Thyroid gland (tissue), 4 donors: ENCODE data around the gene SLC25A33.

Source experiments
- POLR2A ChIP-seq, 2 donors: fragments of 450-650 bp; IDR thresholded peaks; one replicate each; pipeline ENCODE4 v1.6.1; 2017; ENCODE audit warnings: antibody characterized with exemption in 2 of 2, mild to moderate bottlenecking in 2 of 2, moderate library complexity in 1 of 2
- TF ChIP-seq, protein P1 (sequence below), 6 experiments: fragments of 200-600 bp in 3 of 6; fragments of 450-650 bp in 3 of 6; sonication (generic) in 3 of 6; IDR thresholded peaks; one replicate each; pipeline ENCODE4 v1.5.1; 2016 to 2019; ENCODE audit warnings: antibody characterized with exemption in 6 of 6, mild to moderate bottlenecking in 2 of 6, inconsistent platforms in 1 of 6, moderate library complexity in 1 of 6

DNA sequence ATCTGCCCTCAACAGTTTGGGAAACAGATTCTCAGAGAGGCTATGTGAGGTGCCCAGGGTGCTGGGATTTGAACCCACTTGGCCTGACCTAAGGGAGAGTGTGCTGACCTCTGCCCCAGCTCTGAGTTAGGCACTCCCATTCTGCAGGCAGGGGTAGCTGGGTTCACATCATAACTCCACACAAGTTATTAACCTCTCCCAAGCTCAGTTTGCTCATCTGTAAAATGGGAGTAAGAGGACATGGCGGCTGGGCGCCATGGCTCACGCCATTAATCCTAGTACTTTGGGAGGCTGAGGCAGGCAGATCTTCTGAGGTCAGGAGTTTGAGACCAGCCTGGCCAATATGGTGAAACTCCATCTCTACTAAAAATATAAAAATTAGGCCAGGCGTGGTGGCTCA, 8.9 kb upstream of the SLC25A33 start:
- TF ChIP-seq, protein P1, sequence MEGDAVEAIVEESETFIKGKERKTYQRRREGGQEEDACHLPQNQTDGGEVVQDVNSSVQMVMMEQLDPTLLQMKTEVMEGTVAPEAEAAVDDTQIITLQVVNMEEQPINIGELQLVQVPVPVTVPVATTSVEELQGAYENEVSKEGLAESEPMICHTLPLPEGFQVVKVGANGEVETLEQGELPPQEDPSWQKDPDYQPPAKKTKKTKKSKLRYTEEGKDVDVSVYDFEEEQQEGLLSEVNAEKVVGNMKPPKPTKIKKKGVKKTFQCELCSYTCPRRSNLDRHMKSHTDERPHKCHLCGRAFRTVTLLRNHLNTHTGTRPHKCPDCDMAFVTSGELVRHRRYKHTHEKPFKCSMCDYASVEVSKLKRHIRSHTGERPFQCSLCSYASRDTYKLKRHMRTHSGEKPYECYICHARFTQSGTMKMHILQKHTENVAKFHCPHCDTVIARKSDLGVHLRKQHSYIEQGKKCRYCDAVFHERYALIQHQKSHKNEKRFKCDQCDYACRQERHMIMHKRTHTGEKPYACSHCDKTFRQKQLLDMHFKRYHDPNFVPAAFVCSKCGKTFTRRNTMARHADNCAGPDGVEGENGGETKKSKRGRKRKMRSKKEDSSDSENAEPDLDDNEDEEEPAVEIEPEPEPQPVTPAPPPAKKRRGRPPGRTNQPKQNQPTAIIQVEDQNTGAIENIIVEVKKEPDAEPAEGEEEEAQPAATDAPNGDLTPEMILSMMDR (IDR thresholded peaks at IDR 0.05) = no peak
- TF ChIP-seq POLR2A (IDR thresholded peaks at IDR 0.05) = no peak
